HL-60 (cell line): ENCODE data around the gene PDGFA.

Source experiments
- DNase-seq, 2 experiments: peaks; one replicate each; pipeline ENCODE4 v3.0.0-alpha.2; 2010 to 2020; ENCODE audit warnings: low read depth in 1 of 2, low spot score in 1 of 2
- H3K27ac ChIP-seq: fragments of 250-450 bp; sonication (Bioruptor Pico); replicated peaks from 2 replicates; pipeline ENCODE4 v1.5.1; 2020; ENCODE audit warnings: mild to moderate bottlenecking, moderate library complexity
- H3K27me3 ChIP-seq: fragments of 250-450 bp; sonication (Bioruptor Pico); 2 replicates; pipeline ENCODE4 v1.5.1; 2021; ENCODE audit warnings: mild to moderate bottlenecking, moderate library complexity; ENCODE audit not compliant: insufficient read depth, poor library complexity, severe bottlenecking
- H3K4me3 ChIP-seq: replicated peaks from 2 replicates; pipeline ENCODE4 v1.5.1; 2011; ENCODE audit warnings: mild to moderate bottlenecking, control low read depth, low read length; ENCODE audit not compliant: insufficient read depth
- GABPA ChIP-seq: IDR thresholded peaks from 2 replicates; pipeline ENCODE4 v1.6.1; 2012; ENCODE audit warnings: low read depth
- POLR2AphosphoS5 ChIP-seq: IDR thresholded peaks from 2 replicates; pipeline ENCODE4 v1.6.1; 2012; ENCODE audit warnings: low read depth
- REST ChIP-seq: IDR thresholded peaks from 2 replicates; pipeline ENCODE4 v1.6.1; 2012; ENCODE audit warnings: low read depth; ENCODE audit not compliant: insufficient replicate concordance
- SPI1 ChIP-seq: IDR thresholded peaks from 2 replicates; pipeline ENCODE4 v1.6.1; 2012; ENCODE audit warnings: low read depth, mild to moderate bottlenecking, borderline replicate concordance
- TF ChIP-seq, protein P1 (sequence below): IDR thresholded peaks from one replicate; pipeline ENCODE4 v1.5.1; 2011; ENCODE audit warnings: low read length, control low read depth, inconsistent platforms; ENCODE audit not compliant: insufficient read depth

PDGFA gene

DNA sequence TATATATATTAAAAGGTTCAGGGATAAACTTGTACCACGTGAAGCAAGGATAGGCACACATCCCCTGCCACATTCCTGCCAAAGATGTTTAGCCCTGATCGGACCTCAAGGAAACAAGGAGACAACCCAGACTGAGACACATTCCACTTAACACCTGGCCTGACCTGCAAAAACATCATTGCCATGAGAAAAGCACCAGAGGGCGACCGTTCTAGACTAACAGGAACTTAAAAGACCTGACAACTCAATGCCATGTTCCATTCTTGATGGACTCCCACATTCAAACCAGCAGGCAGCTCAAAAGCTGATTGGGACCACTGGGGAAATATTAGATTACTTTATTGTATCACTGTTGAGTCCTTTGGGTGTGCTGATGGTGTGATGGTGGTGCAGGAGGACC is 8.1 kb upstream of the PDGFA start:
- H3K4me3 ChIP-seq = no peak overlapping the region
- H3K27ac ChIP-seq = no peak overlapping the region
- TF ChIP-seq, protein P1, sequence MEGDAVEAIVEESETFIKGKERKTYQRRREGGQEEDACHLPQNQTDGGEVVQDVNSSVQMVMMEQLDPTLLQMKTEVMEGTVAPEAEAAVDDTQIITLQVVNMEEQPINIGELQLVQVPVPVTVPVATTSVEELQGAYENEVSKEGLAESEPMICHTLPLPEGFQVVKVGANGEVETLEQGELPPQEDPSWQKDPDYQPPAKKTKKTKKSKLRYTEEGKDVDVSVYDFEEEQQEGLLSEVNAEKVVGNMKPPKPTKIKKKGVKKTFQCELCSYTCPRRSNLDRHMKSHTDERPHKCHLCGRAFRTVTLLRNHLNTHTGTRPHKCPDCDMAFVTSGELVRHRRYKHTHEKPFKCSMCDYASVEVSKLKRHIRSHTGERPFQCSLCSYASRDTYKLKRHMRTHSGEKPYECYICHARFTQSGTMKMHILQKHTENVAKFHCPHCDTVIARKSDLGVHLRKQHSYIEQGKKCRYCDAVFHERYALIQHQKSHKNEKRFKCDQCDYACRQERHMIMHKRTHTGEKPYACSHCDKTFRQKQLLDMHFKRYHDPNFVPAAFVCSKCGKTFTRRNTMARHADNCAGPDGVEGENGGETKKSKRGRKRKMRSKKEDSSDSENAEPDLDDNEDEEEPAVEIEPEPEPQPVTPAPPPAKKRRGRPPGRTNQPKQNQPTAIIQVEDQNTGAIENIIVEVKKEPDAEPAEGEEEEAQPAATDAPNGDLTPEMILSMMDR = no peak
- TF ChIP-seq REST (no peak), GABPA (no peak), POLR2AphosphoS5 (no peak), SPI1 (no peak)
- no peak for DNase-seq
- H3K27me3 ChIP-seq = peaks cover 20% of the 10 kb centered on the region

DNA sequence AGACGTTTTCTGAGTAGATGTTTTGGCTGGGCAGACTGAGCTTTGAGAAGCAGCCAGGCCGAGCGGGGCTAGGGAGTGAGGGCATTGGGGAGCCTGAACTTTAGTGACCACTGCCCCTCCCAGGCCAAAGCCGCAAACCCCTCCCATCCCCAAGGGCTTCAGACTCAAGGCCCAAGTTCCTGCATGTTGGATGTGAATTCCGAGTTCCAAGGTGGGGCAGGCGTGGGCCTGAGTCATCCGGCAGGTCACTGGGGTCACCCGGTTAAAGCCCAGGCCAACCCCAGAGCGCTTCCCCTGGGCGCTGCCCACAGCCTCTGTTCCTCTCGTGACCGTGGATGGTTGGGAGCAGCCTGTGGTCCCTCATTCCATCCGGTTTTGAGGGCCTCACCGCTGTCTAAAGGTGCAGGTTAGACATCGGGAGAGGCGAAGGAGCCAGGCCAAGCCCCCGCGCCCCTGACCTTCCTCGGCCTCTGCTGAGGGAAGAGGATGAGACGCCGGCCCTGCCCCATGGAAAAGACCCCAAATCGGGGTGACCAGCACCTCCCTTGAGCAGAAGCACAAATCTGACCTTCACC is 6.9 kb upstream of the PDGFA start:
- Histone ChIP-seq H3K27ac (no peak overlapping the region), H3K27me3 (peaks cover 32% of the 10 kb centered on the region), H3K4me3 (no peak overlapping the region)
- DNase-seq = no peak
- TF ChIP-seq POLR2AphosphoS5 (no peak), GABPA (no peak), SPI1 (no peak), REST (no peak)
- TF ChIP-seq, protein P1 = no peak

GRCh38 chr7:525740-526139 is 6.1 kb upstream of the PDGFA start:
- Histone ChIP-seq H3K27ac (no peak overlapping the region), H3K27me3 (peaks cover 40% of the 10 kb centered on the region), H3K4me3 (no peak overlapping the region)
- DNase-seq = no peak
- TF ChIP-seq, protein P1 = no peak
- TF ChIP-seq SPI1 = no peak
- no peak for TF ChIP-seq GABPA
- no peak for TF ChIP-seq REST
- no peak for TF ChIP-seq POLR2AphosphoS5
